Tibial nerve (tissue), 4 donors: ENCODE measurements around the gene GAL. TPM values are rescaled to one million over a fixed set of nuclear protein-coding genes. Genes with fewer than 3 reads are reported as not detected.

ENCODE experiments used
- DNase-seq, 2 donors: peaks; one replicate each; pipeline ENCODE4 v3.0.0-alpha.2; 2019; ENCODE audit warnings: low spot score in 2 of 2
- H3K27ac ChIP-seq, 4 donors: fragments of 200-600 bp; sonication (generic) in 3 of 4; one replicate each; pipeline ENCODE4 v1.5.1; 2017 to 2019; ENCODE audit warnings: mild to moderate bottlenecking in 1 of 4
- H3K27me3 ChIP-seq, 2 donors: fragments of 200-600 bp; sonication (generic) in 1 of 2; one replicate each; pipeline versions ENCODE4 v1.5.1 to v1.6.0; 2017 to 2019
- H3K36me3 ChIP-seq, 3 donors: fragments of 200-600 bp; sonication (generic); one replicate each; pipeline ENCODE4 v1.5.1; 2018 to 2019
- H3K4me1 ChIP-seq, 4 donors: fragments of 200-600 bp; sonication (generic) in 3 of 4; one replicate each; pipeline ENCODE4 v1.5.1; 2017 to 2019
- H3K4me3 ChIP-seq, 4 donors: fragments of 200-600 bp; sonication (generic) in 3 of 4; one replicate each; pipeline ENCODE4 v1.5.1; 2017 to 2019; ENCODE audit warnings: mild to moderate bottlenecking in 1 of 4, moderate library complexity in 1 of 4
- H3K9me3 ChIP-seq, 4 donors: fragments of 200-600 bp; sonication (generic) in 3 of 4; one replicate each; pipeline ENCODE4 v1.5.1; 2017 to 2019
- EP300 ChIP-seq, 2 donors: sonication (generic); formaldehyde crosslinking; IDR thresholded peaks; one replicate each; pipeline ENCODE4 v1.6.1; 2017; ENCODE audit warnings: antibody characterized with exemption in 2 of 2, mild to moderate bottlenecking in 1 of 2
- POLR2A ChIP-seq, 2 donors: fragments of 450-650 bp; IDR thresholded peaks; one replicate each; pipeline ENCODE4 v1.6.1; 2017; ENCODE audit warnings: antibody characterized with exemption in 2 of 2, mild to moderate bottlenecking in 2 of 2, moderate library complexity in 2 of 2
- WGBS, 2 donors: methylation state at CpG; one replicate each; pipeline ENCODE4 v1.1.5; 2018; 5-methylcytosine and 5-hydroxymethylcytosine counted together
- total RNA-seq, 4 donors: library from RNA; depleted of rRNA; stranded (reverse); fragments of >200 nt; gene quantifications; one replicate each; pipeline ENCODE4 v1.1.0, GENCODE V29; 2016
- TF ChIP-seq, protein P1 (sequence below), 5 experiments: fragments of 200-600 bp in 3 of 5; fragments of 450-650 bp in 2 of 5; sonication (generic) in 3 of 5; IDR thresholded peaks; one replicate each; pipeline ENCODE4 v1.5.1; 2016 to 2019; ENCODE audit warnings: antibody characterized with exemption in 5 of 5, mild to moderate bottlenecking in 3 of 5, moderate library complexity in 2 of 5

GAL gene
- total RNA-seq, 4 donors from 2014 or later, result 3.3 TPM; not detected in 3

DNA sequence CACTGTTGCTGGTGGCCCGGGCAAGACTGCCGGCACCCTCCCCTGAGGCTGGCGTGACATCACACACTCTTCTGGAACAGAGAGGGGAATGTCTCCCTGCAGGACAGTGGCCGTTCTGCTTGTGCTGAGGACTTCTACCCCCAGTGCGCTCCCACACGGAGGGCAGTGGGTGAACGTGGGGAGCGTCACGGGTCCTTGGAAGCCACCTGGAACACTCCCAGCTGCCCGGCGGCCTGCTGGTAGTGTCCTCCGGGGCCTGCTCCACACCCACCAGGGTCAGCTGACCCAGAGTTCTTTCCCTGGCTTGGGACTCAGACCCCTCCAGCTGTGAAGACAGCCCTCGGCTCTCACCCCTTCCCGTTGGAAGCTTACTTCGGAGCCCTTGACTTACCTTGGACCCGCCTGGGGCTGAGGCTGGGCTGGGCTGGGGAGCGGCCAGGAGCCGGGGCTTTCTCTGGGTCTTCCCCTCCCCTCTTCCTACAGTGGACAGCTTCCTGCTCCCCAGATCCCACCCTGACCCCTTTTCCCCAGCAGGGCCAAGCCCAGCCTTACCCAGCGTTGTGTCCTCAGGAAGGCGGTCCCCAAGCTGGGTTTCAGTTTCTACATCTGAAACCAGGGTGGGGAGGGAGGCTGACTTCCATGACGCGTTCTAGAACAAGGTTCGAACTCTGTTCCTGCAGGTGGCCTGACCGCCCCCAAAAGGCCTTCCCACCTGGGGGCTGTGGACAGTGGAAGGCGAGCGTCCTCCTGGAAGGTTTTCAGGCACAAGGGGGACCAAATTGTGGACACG, 14.8 kb upstream of the GAL start:
- H3K27me3 ChIP-seq, result peaks cover 0 to 21% of the 10 kb centered on the region in 2 donors
- no peak for DNase-seq
- 72 to 81% methylated on average over 9 to 27 of the region's 27 CpGs for WGBS, 2 donors
- H3K4me3 ChIP-seq, result no peak overlapping the region
- TF ChIP-seq POLR2A (IDR thresholded peaks at IDR 0.05) (no peak), EP300 (IDR thresholded peaks at IDR 0.05) (no peak)
- TF ChIP-seq, protein P1, sequence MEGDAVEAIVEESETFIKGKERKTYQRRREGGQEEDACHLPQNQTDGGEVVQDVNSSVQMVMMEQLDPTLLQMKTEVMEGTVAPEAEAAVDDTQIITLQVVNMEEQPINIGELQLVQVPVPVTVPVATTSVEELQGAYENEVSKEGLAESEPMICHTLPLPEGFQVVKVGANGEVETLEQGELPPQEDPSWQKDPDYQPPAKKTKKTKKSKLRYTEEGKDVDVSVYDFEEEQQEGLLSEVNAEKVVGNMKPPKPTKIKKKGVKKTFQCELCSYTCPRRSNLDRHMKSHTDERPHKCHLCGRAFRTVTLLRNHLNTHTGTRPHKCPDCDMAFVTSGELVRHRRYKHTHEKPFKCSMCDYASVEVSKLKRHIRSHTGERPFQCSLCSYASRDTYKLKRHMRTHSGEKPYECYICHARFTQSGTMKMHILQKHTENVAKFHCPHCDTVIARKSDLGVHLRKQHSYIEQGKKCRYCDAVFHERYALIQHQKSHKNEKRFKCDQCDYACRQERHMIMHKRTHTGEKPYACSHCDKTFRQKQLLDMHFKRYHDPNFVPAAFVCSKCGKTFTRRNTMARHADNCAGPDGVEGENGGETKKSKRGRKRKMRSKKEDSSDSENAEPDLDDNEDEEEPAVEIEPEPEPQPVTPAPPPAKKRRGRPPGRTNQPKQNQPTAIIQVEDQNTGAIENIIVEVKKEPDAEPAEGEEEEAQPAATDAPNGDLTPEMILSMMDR (IDR thresholded peaks at IDR 0.05), result no peak
- H3K4me1 ChIP-seq, result no peaks in the 10 kb centered on the region
- no peaks in the 10 kb centered on the region for H3K36me3 ChIP-seq
- H3K9me3 ChIP-seq, result peaks cover 0 to 23% (median 0%) of the 10 kb centered on the region in 4 donors
- H3K27ac ChIP-seq, result no peak overlapping the region

DNA sequence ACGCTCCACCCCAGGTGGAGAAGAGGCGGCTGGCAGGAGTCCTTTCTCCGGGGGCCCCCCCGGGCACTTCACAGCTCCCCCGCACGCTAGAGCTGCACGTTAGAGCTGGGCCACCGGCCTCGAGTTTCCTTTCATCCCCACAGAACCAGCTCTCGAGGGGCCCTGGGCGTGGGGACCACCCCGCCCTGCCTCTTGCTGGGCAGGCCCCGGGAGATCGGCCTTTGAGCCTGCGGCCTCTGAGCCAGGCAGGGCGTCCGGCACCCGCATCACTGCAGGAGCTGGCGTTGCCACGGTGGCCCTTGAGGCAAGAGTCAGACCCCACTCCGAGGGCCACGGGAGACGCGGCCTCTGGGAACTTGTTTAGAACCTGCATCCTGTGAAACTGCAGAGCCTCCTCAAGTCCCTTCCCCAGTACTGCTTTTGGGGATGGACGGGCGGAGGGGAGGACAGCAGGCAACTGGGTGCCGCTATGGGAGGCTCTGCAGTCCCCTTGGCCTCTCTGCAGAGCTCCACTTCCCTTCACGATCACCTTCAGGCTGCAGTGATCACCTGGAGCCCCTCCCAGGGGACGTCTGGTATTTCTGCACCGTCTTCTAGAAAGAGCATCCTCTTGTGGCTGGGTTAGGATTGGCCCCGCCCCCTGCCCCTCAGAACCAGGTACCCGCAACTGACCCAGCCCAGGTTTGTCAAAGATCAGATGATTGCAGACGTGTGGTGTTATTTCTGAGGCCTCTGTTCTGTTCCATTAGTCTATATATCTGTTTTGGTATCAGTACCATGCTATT, 13.9 kb upstream of the GAL start:
- WGBS, 2 donors, result 84 to 87% methylated on average over 20 to 25 of the region's 33 CpGs
- Histone ChIP-seq H3K27ac (no peak overlapping the region), H3K4me1 (no peaks in the 10 kb centered on the region), H3K36me3 (no peaks in the 10 kb centered on the region), H3K27me3 (peaks cover 0 to 12% of the 10 kb centered on the region in 2 donors), H3K9me3 (peaks cover 0 to 23% (median 0%) of the 10 kb centered on the region in 4 donors), H3K4me3 (no peak overlapping the region)
- no peak for DNase-seq
- no peak for TF ChIP-seq POLR2A (IDR thresholded peaks at IDR 0.05)
- TF ChIP-seq, protein P1 (IDR thresholded peaks at IDR 0.05), result no peak
- TF ChIP-seq EP300 (IDR thresholded peaks at IDR 0.05), result no peak

DNA sequence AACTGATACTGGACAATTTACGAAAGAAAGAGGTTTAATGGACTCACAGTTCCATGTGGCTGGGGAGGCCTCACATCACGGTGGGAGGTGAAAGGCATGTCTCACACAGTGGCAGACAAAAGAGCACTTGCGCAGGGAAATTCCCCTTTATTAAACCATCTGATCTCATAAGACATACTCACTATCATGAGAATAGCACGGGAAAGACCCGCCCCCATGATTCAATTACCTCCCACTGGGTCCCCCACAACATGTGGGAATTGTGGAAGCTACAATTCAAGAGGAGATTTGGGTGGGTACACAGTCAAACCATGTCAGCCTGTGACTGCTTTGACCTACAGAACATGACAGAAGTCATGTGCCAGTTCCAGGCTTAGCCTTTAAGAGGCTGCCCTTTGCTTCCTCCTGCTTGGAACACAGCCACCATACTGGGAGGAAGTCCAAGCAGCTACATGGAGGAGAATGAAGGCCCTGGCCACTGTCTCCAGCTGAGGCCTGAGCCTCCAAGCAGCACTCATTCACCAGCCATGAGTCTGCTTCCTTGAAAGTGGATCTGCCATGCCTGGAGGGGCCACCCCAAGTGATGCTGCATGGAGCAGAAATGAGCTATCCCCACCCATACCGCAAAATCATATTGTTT, 10.9 kb upstream of the GAL start:
- Histone ChIP-seq H3K4me3 (no peak overlapping the region), H3K4me1 (no peaks in the 10 kb centered on the region), H3K9me3 (peaks cover 0 to 23% (median 0%) of the 10 kb centered on the region in 4 donors), H3K36me3 (no peaks in the 10 kb centered on the region), H3K27me3 (no peaks in the 10 kb centered on the region), H3K27ac (no peak overlapping the region)
- WGBS, 2 donors, result 78 to 84% methylated on average over 6 of the region's 6 CpGs
- TF ChIP-seq EP300 (IDR thresholded peaks at IDR 0.05), result no peak
- TF ChIP-seq, protein P1 (IDR thresholded peaks at IDR 0.05), result no peak
- no peak for TF ChIP-seq POLR2A (IDR thresholded peaks at IDR 0.05)
- DNase-seq, result no peak

DNA sequence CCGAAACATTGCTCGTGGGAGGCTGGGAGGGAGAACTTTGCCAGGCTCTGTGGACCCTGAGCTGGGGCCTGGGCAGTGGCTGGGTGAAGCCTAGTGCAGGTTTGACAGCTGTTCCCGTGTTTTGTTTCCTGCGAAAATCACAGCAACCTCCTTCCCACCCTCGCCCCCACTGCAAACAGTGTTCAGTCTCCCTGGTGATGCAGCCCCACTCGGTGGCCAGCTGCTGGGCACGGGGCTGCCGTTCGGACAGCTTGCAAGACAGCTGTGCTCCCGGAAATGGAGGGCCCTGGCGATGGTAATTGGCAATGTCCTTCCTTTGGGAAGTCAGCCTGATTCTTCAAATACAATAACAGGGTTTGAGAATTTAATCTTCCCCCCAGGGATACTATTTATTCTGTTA, 10.4 kb upstream of the GAL start:
- Histone ChIP-seq H3K4me3 (no peak overlapping the region), H3K4me1 (no peaks in the 10 kb centered on the region), H3K9me3 (peaks cover 0 to 23% (median 0%) of the 10 kb centered on the region in 4 donors), H3K27me3 (no peaks in the 10 kb centered on the region), H3K27ac (no peak overlapping the region), H3K36me3 (no peaks in the 10 kb centered on the region)
- WGBS, 2 donors, result 86% methylated on average over 11 of the region's 11 CpGs
- DNase-seq, result no peak
- no peak for TF ChIP-seq POLR2A (IDR thresholded peaks at IDR 0.05)
- TF ChIP-seq EP300 (IDR thresholded peaks at IDR 0.05), result no peak
- TF ChIP-seq, protein P1 (IDR thresholded peaks at IDR 0.05), result no peak
